ENCODE results near the gene COL6A2. TPM values are rescaled to one million over a fixed set of nuclear protein-coding genes. Genes with fewer than 3 reads are reported as not detected.

COL6A2 gene
- total RNA-seq, 1 donor from 2014 or later, result 378 TPM

DNA sequence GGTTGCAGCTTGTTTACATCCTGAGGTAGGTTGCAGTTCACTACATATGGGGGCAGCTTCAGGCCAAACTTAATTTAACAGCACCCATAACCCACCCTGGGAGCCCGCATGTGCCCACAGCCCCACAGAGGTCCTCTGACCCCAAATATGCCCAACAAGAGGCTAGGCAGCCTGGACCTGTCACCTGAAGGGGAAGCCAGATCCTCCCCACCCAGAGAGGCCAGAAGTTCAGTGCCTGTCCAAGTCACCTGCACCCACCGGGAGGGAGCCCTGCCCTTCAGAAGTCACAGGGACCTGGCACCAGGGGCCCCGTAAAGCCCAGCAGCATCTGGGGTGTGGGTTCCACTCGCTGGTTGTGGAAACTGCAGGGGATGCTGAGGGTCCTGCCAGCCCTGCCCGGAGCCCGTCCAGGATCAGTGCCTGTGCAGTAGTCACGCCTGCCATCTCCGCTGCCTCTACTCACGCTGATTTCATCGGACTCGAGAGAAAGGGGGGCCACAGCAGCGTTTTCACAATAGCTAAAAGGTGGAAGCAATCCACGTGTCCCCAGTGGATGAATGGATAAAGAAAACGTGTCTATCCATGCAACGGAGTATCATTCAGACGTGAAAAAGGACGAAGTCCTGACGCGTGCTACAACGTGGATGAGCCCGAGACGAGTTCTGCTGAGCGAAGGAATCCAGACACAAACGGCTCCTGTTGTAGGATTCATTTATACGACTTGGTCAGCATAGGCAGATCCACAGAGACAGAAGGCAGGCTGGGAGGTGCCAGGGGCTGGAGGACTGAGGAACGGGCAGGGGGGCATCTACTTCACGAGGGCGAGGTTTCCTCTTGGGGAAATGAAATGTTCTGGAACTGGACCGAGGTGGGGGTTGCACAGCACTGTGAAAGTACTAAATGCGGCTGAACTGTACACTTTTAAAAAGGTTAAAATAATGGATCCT, 33.9 kb upstream of the COL6A2 start:
- no peak for DNase-seq (ENCODE audit: low spot score)
- Mint-ChIP-seq H3K4me1 (ENCODE audit: unreplicated experiment) (peaks cover 32% of the 10 kb centered on the region), H3K27me3 (ENCODE audit: unreplicated experiment) (peaks cover 19% of the 10 kb centered on the region), H3K36me3 (ENCODE audit: low read depth, unreplicated experiment) (peaks cover 19% of the 10 kb centered on the region), H3K27ac (ENCODE audit: unreplicated experiment) (peak overlapping the region; percentile 93), H3K9me3 (ENCODE audit: unreplicated experiment) (peaks cover 8% of the 10 kb centered on the region), H3K4me3 (ENCODE audit: unreplicated experiment) (peak overlapping the region; percentile 31)
- TF ChIP-seq CTCF (IDR thresholded peaks at IDR 0.05; ENCODE audit: unreplicated experiment), result no peak

DNA sequence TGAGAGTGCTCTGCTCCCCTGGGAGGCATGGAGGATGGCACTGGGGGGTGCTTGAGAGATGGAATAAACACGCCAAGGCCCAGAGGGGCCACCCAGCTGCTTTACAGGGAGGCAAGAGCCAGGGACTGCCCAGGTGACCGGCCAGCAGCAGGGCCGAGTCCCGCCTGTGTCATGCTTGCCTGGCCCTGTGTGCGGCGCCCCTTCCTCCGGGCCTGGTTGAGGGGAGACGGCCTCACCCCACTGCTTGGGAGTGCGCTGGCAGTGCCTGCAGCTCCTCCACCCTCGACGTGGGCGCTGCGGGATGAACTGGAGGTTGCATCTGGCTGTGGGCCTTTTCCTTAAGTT, 33.1 kb upstream of the COL6A2 start:
- Mint-ChIP-seq H3K9me3 (ENCODE audit: unreplicated experiment) (peaks cover 8% of the 10 kb centered on the region), H3K4me1 (ENCODE audit: unreplicated experiment) (peaks cover 32% of the 10 kb centered on the region)
- no peak for DNase-seq (ENCODE audit: low spot score)

DNA sequence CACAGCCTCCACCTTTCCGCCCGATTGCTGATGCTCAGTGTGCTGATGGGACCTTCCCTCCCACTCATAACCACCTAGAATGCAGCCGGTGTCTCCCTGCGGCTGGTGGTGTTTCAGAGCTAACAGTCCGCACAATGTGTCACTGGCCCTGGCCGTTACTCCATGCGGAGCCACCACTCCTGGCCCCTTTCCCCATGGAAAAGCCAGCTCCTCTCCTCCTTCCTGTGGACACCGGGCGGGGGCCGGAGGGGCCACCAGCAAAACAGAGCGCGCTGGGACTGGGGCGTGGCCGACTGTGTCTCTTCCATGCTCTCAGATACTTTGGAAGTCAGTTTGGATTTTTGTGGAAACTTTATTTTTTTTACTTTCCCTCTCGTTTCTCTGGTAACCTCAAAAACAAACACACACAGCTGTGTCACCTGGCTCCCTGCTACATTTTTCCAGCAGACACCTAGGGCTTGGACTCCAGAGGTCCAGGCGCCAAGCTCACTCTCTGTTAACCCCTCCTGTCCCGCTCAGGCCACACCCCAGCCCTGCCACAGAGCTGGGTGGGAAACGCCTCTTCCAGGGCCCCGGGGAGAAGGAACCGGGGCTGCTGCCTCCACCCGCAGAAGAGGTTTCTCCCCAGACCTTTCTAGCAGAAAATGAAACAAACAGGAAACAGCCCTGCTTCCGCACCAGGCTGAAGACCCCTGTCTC, 32.5 kb upstream of the COL6A2 start:
- no peak for DNase-seq (ENCODE audit: low spot score)
- TF ChIP-seq CTCF (IDR thresholded peaks at IDR 0.05; ENCODE audit: unreplicated experiment), result no peak
- Mint-ChIP-seq H3K4me1 (ENCODE audit: unreplicated experiment) (peaks cover 32% of the 10 kb centered on the region), H3K27ac (ENCODE audit: unreplicated experiment) (peak overlapping the region; percentile 96), H3K36me3 (ENCODE audit: low read depth, unreplicated experiment) (peaks cover 15% of the 10 kb centered on the region), H3K27me3 (ENCODE audit: unreplicated experiment) (peaks cover 21% of the 10 kb centered on the region), H3K4me3 (ENCODE audit: unreplicated experiment) (no peak overlapping the region), H3K9me3 (ENCODE audit: unreplicated experiment) (peaks cover 8% of the 10 kb centered on the region)

More for the DNA sequence above, 33.1 kb upstream of the COL6A2 start:
- no peak for TF ChIP-seq CTCF (IDR thresholded peaks at IDR 0.05; ENCODE audit: unreplicated experiment)
- H3K4me3 Mint-ChIP-seq (ENCODE audit: unreplicated experiment), result no peak overlapping the region
- peaks cover 15% of the 10 kb centered on the region for H3K36me3 Mint-ChIP-seq (ENCODE audit: low read depth, unreplicated experiment)
- H3K27me3 Mint-ChIP-seq (ENCODE audit: unreplicated experiment), result peaks cover 19% of the 10 kb centered on the region
- no peak overlapping the region for H3K27ac Mint-ChIP-seq (ENCODE audit: unreplicated experiment)

DNA sequence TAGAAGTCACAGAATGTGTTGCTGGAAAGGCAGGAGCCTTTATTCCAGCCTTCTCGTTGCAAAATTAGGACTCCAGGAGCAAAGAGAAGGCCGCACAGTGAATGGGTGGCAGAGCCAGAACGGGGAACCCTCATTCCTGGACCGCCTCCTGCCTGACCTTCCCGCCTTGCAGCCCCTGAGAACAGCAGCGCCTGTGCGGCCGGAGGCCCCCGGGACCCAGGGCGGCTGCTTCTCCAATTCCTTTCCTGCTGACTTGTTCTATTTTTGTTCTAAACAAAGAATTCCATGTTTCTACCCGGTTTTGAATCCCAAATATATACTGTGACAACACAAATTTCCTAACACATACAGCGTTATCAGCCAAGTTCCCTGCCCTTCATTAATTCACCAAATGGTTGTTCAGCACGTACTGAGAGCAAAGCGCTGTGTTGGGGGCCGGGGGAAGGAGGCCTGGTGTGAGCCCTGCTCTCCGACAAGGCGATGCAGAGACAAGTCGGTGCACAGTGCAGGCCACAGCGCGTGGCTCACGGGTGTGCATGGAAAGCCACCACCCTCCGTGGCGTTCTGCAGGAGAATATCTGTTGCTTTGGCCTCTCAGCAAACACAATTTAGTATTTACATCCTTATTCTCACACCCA, 31.9 kb upstream of the COL6A2 start:
- Mint-ChIP-seq H3K4me3 (ENCODE audit: unreplicated experiment) (peak overlapping the region; percentile 42), H3K27ac (ENCODE audit: unreplicated experiment) (peak overlapping the region; percentile 96), H3K36me3 (ENCODE audit: low read depth, unreplicated experiment) (peaks cover 15% of the 10 kb centered on the region), H3K9me3 (ENCODE audit: unreplicated experiment) (peaks cover 8% of the 10 kb centered on the region), H3K27me3 (ENCODE audit: unreplicated experiment) (peaks cover 21% of the 10 kb centered on the region), H3K4me1 (ENCODE audit: unreplicated experiment) (peaks cover 32% of the 10 kb centered on the region)
- TF ChIP-seq CTCF (IDR thresholded peaks at IDR 0.05; ENCODE audit: unreplicated experiment), result no peak
- no peak for DNase-seq (ENCODE audit: low spot score)
